Activated T-helper 1 cell treated with anti-CD3 and anti-CD28 coated beads, Interleukin-2, amount 50 U/mL, for 16 hours (primary cell): ENCODE measurements around the gene HDAC1.

ENCODE experiments used
- DNase-seq, 2 donors: peaks; one replicate each; pipeline ENCODE4 v3.0.0-alpha.2; 2020; ENCODE audit warnings: low read depth in 1 of 2, low spot score in 1 of 2

Gene HDAC1

GRCh38 chr1:32367912-32368635, 76.2 kb downstream of the HDAC1 start:
- DNase-seq = no peak

- no peak for DNase-seq
Observed at GRCh38 chr1:32372149-32372756, 80.4 kb downstream of the HDAC1 start.

GRCh38 chr1:32373996-32374592, 82.2 kb downstream of the HDAC1 start:
- no peak for DNase-seq

- no peak for DNase-seq
Observed at GRCh38 chr1:32376199-32376598, 84.3 kb downstream of the HDAC1 start.

GRCh38 chr1:32377541-32378220, 85.8 kb downstream of the HDAC1 start:
- no peak for DNase-seq

- no peak for DNase-seq
Observed at GRCh38 chr1:32380057-32380456, 88.2 kb downstream of the HDAC1 start.
